ENCODE results near the gene ANKS1A.
"Not testable (repeated sequence)": the region's sequence is repeated elsewhere in the genome, so short reads cannot be mapped to it uniquely, and the experiment has no call there.

The ANKS1A gene

GRCh38 chr6:34916348-34916967 is 27.4 kb downstream of the ANKS1A start:
- DNase-seq (ENCODE audit: low read depth in 2 of 3, low spot score in 2 of 3): no peak

GRCh38 chr6:34917626-34918285 is 28.7 kb downstream of the ANKS1A start:
- DNase-seq (ENCODE audit: low read depth in 2 of 3, low spot score in 2 of 3): no peak

GRCh38 chr6:34919651-34920050 is 30.6 kb downstream of the ANKS1A start:
- DNase-seq (ENCODE audit: low read depth in 2 of 3, low spot score in 2 of 3): no peak

GRCh38 chr6:34920097-34920496 is 31.0 kb downstream of the ANKS1A start:
- DNase-seq (ENCODE audit: low read depth in 2 of 3, low spot score in 2 of 3): no peak

- DNase-seq (ENCODE audit: low read depth in 2 of 3, low spot score in 2 of 3): no peak
These were observed 33.2 kb downstream of the ANKS1A start for GRCh38 chr6:34922177-34922663.

GRCh38 chr6:34924831-34925625 is 36.0 kb downstream of the ANKS1A start:
- no peak for DNase-seq (ENCODE audit: low read depth in 2 of 3, low spot score in 2 of 3)

GRCh38 chr6:34926655-34927054 is 37.6 kb downstream of the ANKS1A start:
- DNase-seq (ENCODE audit: low read depth in 2 of 3, low spot score in 2 of 3): no peak

GRCh38 chr6:34928220-34928619 is 39.2 kb downstream of the ANKS1A start:
- DNase-seq (ENCODE audit: low read depth in 2 of 3, low spot score in 2 of 3): no peak

- no peak for DNase-seq (ENCODE audit: low read depth in 2 of 3, low spot score in 2 of 3)
These were observed 39.6 kb downstream of the ANKS1A start for GRCh38 chr6:34928695-34929094.

- DNase-seq (ENCODE audit: low read depth in 2 of 3, low spot score in 2 of 3): no peak
These were observed 40.4 kb downstream of the ANKS1A start for GRCh38 chr6:34929241-34929978.

GRCh38 chr6:34930221-34930620 is 41.2 kb downstream of the ANKS1A start:
- no peak for DNase-seq (ENCODE audit: low read depth in 2 of 3, low spot score in 2 of 3)

- DNase-seq (ENCODE audit: low read depth in 2 of 3, low spot score in 2 of 3): not testable (repeated sequence)
These were observed 43.1 kb downstream of the ANKS1A start for GRCh38 chr6:34932202-34932601.

GRCh38 chr6:34934516-34934915 is 45.5 kb downstream of the ANKS1A start:
- no peak for DNase-seq (ENCODE audit: low read depth in 2 of 3, low spot score in 2 of 3)

- no peak for DNase-seq (ENCODE audit: low read depth in 2 of 3, low spot score in 2 of 3)
These were observed 49.2 kb downstream of the ANKS1A start for GRCh38 chr6:34938268-34938667.

- no peak for DNase-seq (ENCODE audit: low read depth in 2 of 3, low spot score in 2 of 3)
These were observed 51.0 kb downstream of the ANKS1A start for GRCh38 chr6:34940030-34940434.

GRCh38 chr6:34941421-34941820 is 52.4 kb downstream of the ANKS1A start:
- no peak for DNase-seq (ENCODE audit: low read depth in 2 of 3, low spot score in 2 of 3)

- DNase-seq (ENCODE audit: low read depth in 2 of 3, low spot score in 2 of 3): no peak
These were observed 56.3 kb downstream of the ANKS1A start for GRCh38 chr6:34945317-34945716.

- no peak for DNase-seq (ENCODE audit: low read depth in 2 of 3, low spot score in 2 of 3)
These were observed 58.5 kb downstream of the ANKS1A start for GRCh38 chr6:34947561-34947960.

GRCh38 chr6:34949636-34950035 is 60.6 kb downstream of the ANKS1A start:
- DNase-seq (ENCODE audit: low read depth in 2 of 3, low spot score in 2 of 3): no peak

GRCh38 chr6:34950849-34951248 is 61.8 kb downstream of the ANKS1A start:
- no peak for DNase-seq (ENCODE audit: low read depth in 2 of 3, low spot score in 2 of 3)

- DNase-seq (ENCODE audit: low read depth in 2 of 3, low spot score in 2 of 3): no peak
These were observed 62.7 kb downstream of the ANKS1A start for GRCh38 chr6:34951731-34952130.
